PFSK-1 (cell line): ENCODE results near the gene DCAF17.

ENCODE experiments used
- FOXP2 ChIP-seq: optimal IDR thresholded peaks from 2 replicates; pipeline ENCODE3; 2011; ENCODE audit warnings: borderline replicate concordance, control low read depth, inconsistent platforms; ENCODE audit not compliant: insufficient read depth; ENCODE audit errors: extremely low read length, extremely low read depth
- POLR2AphosphoS5 ChIP-seq: IDR thresholded peaks from 2 replicates; pipeline ENCODE4 v1.6.1; 2012; ENCODE audit warnings: low read depth, mild to moderate bottlenecking, control low read depth, low read length, moderate library complexity
- REST ChIP-seq, 2 experiments: IDR thresholded peaks; 2 replicates each; pipeline versions ENCODE4 v1.6.1 to v1.8.0; 2011 to 2012; ENCODE audit warnings: low read depth in 2 of 2, low read length in 2 of 2, control low read depth in 1 of 2, inconsistent platforms in 1 of 2, mild to moderate bottlenecking in 1 of 2, moderate library complexity in 1 of 2; ENCODE audit not compliant: insufficient read depth in 1 of 2
- SIN3A ChIP-seq: IDR thresholded peaks from 2 replicates; pipeline ENCODE4 v1.6.1; 2012; ENCODE audit warnings: mild to moderate bottlenecking, low read length, moderate library complexity, borderline replicate concordance; ENCODE audit not compliant: insufficient read depth
- TAF1 ChIP-seq: IDR thresholded peaks from 2 replicates; pipeline ENCODE4 v1.6.1; 2012; ENCODE audit warnings: low read length, control low read depth, borderline replicate concordance; ENCODE audit not compliant: insufficient read depth

Gene DCAF17

GRCh38 chr2:171389780-171390179 lies 44.2 kb upstream of the DCAF17 start:
- TF ChIP-seq POLR2AphosphoS5 (no peak), SIN3A (no peak), TAF1 (no peak), REST (IDR thresholded peaks at IDR 0.05; ENCODE audit: insufficient read depth in 1 of 2, low read depth in 2 of 2, low read length in 2 of 2) (no peak), FOXP2 (no peak)

GRCh38 chr2:171390941-171391516 lies 43.0 kb upstream of the DCAF17 start:
- TF ChIP-seq REST (IDR thresholded peaks at IDR 0.05; ENCODE audit: insufficient read depth in 1 of 2, low read depth in 2 of 2, low read length in 2 of 2): no peak
- no peak for TF ChIP-seq SIN3A
- no peak for TF ChIP-seq FOXP2
- no peak for TF ChIP-seq TAF1
- no peak for TF ChIP-seq POLR2AphosphoS5

- no peak for TF ChIP-seq FOXP2
- no peak for TF ChIP-seq SIN3A
- no peak for TF ChIP-seq REST (IDR thresholded peaks at IDR 0.05; ENCODE audit: insufficient read depth in 1 of 2, low read depth in 2 of 2, low read length in 2 of 2)
Measured at GRCh38 chr2:171391532-171391931, 42.5 kb upstream of the DCAF17 start.

GRCh38 chr2:171393487-171393886 lies 40.5 kb upstream of the DCAF17 start:
- TF ChIP-seq TAF1 (no peak), REST (IDR thresholded peaks at IDR 0.05; ENCODE audit: insufficient read depth in 1 of 2, low read depth in 2 of 2, low read length in 2 of 2) (no peak), FOXP2 (no peak), POLR2AphosphoS5 (no peak), SIN3A (no peak)

GRCh38 chr2:171394164-171394740 lies 39.8 kb upstream of the DCAF17 start:
- TF ChIP-seq POLR2AphosphoS5: no peak
